NB4 (cell line): Measurements from ENCODE around the gene CCDC194.
A peak's percentile ranks its signal among the peaks of the same experiment; 100 is the strongest.

Experiments
- DNase-seq: peaks from one replicate; pipeline ENCODE4 v3.0.0; 2010; ENCODE audit warnings: low read depth
- H3K4me3 ChIP-seq: one replicate; pipeline ENCODE4 v1.5.1; 2011; ENCODE audit warnings: mild to moderate bottlenecking, low read depth, low read length, moderate library complexity
- MYC ChIP-seq: IDR thresholded peaks from 2 replicates; pipeline ENCODE4 v1.6.1; 2011; ENCODE audit warnings: low read depth, low read length
- POLR2A ChIP-seq: IDR thresholded peaks from 2 replicates; pipeline ENCODE4 v1.6.1; 2011; ENCODE audit warnings: mild to moderate bottlenecking; ENCODE audit not compliant: insufficient read length; ENCODE audit errors: extremely low read depth
- TF ChIP-seq, protein P1 (sequence below): IDR thresholded peaks from one replicate; pipeline ENCODE4 v1.5.1; 2012; ENCODE audit warnings: low read depth, low read length
- TF ChIP-seq, protein P2 (sequence below): IDR thresholded peaks from 2 replicates; pipeline ENCODE4 v1.6.1; 2011; ENCODE audit warnings: low read depth, low read length

CCDC194 gene

DNA sequence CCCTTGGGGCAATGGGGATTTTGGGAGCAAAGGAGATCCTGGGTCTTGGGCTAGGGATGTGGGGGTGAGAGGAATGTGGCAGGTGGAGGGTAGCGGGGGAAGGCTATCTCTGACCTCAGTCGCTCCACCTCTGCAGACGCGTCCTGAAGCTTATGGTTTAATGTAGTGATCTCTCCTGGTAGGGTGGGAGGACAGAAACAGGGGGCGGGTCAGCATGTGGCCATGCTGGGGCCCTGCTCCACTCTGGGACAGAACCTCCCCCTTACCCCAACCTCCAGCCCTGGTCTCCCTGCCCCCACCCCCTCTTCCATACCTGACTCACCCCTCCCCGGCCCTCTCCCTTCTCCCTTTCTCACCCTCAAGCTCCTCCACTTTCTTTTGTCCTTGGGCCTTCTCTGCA, 10.0 kb upstream of the CCDC194 start:
- peak; percentile 36 for DNase-seq
- peak overlapping the region; percentile 74 for H3K4me3 ChIP-seq
- TF ChIP-seq MYC (no peak), POLR2A (no peak)
- TF ChIP-seq, protein P1, sequence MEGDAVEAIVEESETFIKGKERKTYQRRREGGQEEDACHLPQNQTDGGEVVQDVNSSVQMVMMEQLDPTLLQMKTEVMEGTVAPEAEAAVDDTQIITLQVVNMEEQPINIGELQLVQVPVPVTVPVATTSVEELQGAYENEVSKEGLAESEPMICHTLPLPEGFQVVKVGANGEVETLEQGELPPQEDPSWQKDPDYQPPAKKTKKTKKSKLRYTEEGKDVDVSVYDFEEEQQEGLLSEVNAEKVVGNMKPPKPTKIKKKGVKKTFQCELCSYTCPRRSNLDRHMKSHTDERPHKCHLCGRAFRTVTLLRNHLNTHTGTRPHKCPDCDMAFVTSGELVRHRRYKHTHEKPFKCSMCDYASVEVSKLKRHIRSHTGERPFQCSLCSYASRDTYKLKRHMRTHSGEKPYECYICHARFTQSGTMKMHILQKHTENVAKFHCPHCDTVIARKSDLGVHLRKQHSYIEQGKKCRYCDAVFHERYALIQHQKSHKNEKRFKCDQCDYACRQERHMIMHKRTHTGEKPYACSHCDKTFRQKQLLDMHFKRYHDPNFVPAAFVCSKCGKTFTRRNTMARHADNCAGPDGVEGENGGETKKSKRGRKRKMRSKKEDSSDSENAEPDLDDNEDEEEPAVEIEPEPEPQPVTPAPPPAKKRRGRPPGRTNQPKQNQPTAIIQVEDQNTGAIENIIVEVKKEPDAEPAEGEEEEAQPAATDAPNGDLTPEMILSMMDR: no peak
- TF ChIP-seq, protein P2, sequence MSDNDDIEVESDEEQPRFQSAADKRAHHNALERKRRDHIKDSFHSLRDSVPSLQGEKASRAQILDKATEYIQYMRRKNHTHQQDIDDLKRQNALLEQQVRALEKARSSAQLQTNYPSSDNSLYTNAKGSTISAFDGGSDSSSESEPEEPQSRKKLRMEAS: no peak

DNA sequence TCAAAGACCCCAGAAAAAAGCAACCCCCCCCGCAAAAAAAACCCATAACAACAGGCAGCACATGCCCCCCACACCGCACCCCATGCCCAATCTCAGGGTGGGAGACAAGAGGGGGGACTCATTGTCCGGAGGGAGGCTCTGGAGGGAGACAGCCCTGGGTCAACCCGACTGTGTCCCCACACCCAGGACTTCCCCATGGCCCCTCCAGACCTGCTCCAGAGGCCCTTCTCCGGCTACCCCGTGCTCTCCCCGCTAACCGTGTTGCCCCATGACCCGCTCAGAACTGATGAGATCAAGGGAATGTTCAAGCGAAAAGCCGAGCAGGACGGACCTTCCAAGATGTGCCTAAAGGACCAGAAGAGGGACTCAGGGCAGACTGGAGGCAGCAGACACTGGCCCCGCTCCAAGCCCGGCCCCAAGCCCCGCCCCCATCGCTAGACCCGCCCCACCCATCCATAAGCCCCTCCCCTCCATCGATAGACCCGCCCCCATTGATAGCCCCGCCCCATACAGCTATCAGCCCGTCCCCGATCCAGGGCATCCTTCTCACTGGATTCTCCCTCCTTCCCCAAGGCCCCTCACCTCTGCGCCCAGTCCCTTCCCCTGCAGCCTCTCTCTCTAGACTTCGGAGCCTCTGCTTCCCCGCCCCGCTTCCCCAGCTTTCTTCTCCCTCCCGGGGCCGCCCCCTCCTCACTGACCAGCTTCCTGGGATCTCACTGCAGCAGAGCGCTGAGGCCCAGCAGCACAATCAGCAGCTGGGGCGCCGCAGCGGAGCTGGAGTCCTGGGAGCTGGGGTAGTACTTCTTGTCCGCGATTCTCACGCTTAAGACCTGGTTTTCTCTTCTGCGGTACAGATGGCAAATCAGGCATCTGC, 9.2 kb upstream of the CCDC194 start:
- peak; percentile 25 for DNase-seq
- TF ChIP-seq, protein P2: no peak
- no peak for TF ChIP-seq POLR2A
- TF ChIP-seq, protein P1: no peak
- no peak for TF ChIP-seq MYC
- no peak overlapping the region for H3K4me3 ChIP-seq

DNA sequence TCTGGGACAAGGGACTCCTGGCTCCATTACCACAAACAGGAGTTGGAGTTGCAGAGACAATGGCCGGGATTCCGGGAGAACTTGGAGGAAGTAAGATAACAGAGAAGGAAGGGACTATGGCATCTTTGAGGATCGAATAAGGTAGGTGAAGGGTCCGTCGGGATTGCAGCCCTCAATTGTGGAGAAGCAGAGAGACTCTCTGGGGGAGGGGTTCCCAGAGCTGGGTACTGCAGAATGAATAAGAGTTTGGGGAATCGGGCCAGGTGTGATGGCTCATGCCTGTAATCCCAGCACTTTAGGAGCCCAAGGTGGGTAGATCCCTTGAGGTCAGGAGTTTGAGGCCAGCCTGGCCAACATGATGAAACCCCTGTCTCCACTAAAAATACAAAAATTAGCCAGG, 7.6 kb upstream of the CCDC194 start:
- DNase-seq: no peak
- TF ChIP-seq, protein P2: no peak
- TF ChIP-seq, protein P1: no peak
- no peak for TF ChIP-seq MYC
- TF ChIP-seq POLR2A: no peak
- H3K4me3 ChIP-seq: no peak overlapping the region

DNA sequence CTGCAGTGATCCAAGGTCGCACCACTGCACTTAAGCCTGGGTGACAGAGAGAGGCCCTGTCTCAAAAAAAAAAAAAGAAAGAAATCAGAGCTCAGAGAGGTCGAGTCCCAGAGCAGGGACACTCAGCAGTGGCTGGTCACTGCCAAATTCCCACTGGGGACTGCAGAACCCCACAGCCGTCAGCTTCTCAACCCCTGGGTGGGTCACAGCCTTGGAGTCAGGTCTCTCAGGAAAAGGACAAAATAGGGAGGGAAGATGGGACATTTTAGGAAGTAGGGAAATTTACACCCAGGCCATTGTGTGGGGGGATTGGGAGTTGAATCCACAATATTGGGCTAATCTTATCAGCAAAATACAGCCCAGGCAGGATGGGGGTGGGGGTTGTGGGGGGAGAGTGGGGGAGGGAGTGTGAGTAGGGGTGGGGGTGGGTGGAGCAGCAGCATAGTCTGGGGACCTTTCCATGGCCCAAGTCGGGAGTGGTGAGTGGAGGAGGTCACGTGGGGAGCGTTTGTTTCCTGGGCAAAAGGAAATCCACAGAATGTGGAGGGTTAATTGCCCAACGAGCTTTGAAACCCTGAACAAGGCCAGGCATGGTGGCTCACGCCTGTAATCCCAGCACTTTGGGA, 5.0 kb upstream of the CCDC194 start:
- TF ChIP-seq MYC (no peak), POLR2A (no peak)
- TF ChIP-seq, protein P2: no peak
- TF ChIP-seq, protein P1: no peak
- peak; percentile 33 for DNase-seq

DNA sequence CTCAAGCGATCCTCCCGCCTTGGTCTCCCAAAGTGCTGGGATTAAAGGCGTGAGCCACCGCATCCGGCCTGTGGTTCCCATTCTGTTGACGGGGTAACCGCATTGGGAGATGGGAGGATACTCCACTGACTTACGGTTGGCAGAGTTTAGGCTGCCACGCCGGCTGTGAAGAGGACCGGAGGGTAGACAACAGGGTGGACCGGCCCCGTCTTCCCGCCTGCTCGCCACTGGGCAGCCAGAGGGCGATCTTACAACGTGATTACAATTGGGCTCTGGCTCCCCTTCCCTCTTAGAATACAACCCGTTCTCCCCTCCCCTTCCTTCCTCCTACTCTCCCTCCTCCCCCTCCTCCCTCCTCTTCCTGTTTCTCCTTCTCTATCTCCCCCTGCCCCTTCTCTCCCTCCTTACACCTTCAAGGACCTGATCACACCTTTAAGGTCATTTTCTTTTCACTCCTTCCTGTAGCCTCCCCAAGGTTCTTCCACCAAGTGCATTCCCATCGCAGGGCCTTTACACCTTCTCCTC, 957 bp upstream of the CCDC194 start:
- TF ChIP-seq, protein P1: peak; percentile 67
- TF ChIP-seq, protein P2: peak; percentile 28; the same call in 1 of the 2 replicates
- no peak for TF ChIP-seq MYC
- H3K4me3 ChIP-seq: no peak overlapping the region
- DNase-seq: peak; percentile 84

More for the DNA sequence above, 5.0 kb upstream of the CCDC194 start:
- no peak overlapping the region for H3K4me3 ChIP-seq
